ENCODE results near the gene CCL24. TPM values are rescaled to one million over a fixed set of nuclear protein-coding genes. Genes with fewer than 3 reads are reported as not detected.
"Not testable (repeated sequence)": the region's sequence is repeated elsewhere in the genome, so short reads cannot be mapped to it uniquely, and the experiment has no call there.

The CCL24 gene
- total and polyA plus RNA-seq, 10 of the 15 experiments (the other 5 are each of a cell fraction or from before 2014, with no cell fraction given), result not detected

DNA sequence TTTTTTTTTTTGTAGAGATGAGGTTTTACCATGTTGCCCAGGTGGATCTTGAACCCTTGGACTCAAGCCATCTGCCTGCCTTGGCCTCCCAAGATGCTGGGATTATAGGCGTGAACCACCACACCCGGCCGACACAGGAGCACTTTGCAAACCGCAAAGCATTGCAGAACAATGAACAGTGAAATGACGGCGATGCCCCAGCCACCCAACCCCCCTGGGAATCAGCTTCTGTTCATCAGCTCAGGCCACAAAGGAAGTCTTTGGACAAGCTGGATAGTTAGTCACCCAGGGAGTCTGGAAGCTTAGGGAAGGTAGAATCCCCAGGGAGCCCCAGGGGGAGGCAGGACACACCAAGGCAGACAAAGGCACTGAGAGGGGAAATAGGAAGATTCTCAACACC is 16.1 kb upstream of the CCL24 start:
- H3K27ac ChIP-seq (ENCODE audit: control insufficient read depth, insufficient read depth); H3K4me2 ChIP-seq (ENCODE audit: control insufficient read depth, insufficient read depth); H3K36me3 ChIP-seq (ENCODE audit: control insufficient read depth in 2 of 2, insufficient read depth in 2 of 2, low read length in 1 of 2); SMC1A ChIA-PET (ENCODE audit: uncharacterized antibody, unreplicated experiment); H3K9me3 ChIP-seq (replicated peaks; ENCODE audit: control insufficient read depth, insufficient read depth, low read length); H4K20me1 ChIP-seq (ENCODE audit: control insufficient read depth, insufficient read depth); intact Hi-C loops (cut with micrococcal nuclease; ENCODE audit: unreplicated experiment); POLR2A ChIA-PET; BruUV-seq (replicated peaks); CTCF ChIA-PET; H3K79me2 ChIP-seq (ENCODE audit: control insufficient read depth, insufficient read depth, low read length); H3K9ac ChIP-seq (ENCODE audit: control insufficient read depth, insufficient read depth, low read length); H3K27me3 ChIP-seq (replicated peaks in 1 of 2; ENCODE audit: control insufficient read depth in 2 of 2, insufficient read depth in 2 of 2, low read length in 1 of 2); DNase-seq (ENCODE audit: low read depth, low spot score); RAD21 ChIA-PET (ENCODE audit: unreplicated experiment); H3K4me3 ChIP-seq; in situ Hi-C loops (cut with MboI); H3K4me1 ChIP-seq (ENCODE audit: control insufficient read depth, insufficient read depth, low read length); H2AFZ ChIP-seq (ENCODE audit: control insufficient read depth, low read depth, low read length); FAIRE-seq: not testable (repeated sequence)
- TF ChIP-seq MEF2B (IDR thresholded peaks at IDR 0.05; ENCODE audit: partially characterized antibody, poor library complexity, severe bottlenecking), result peak; percentile 43
- TF ChIP-seq RUNX3 (IDR thresholded peaks at IDR 0.05; ENCODE audit: low read length), result 0 out of 2 replicates have a peak, but pooled peaks have one; percentile 20
- 7% methylated on average over 6 of the region's 6 CpGs for WGBS (ENCODE audit: insufficient coverage, insufficient replicate concordance, low lambda C conversion rate, missing lambda C conversion rate)
- peak; percentile 53 for ATAC-seq

- CTCF ChIA-PET, result no interaction called here
- H4K20me1 ChIP-seq (ENCODE audit: control insufficient read depth, insufficient read depth), result no peaks in the 10 kb centered on the region
- intact Hi-C loops (cut with micrococcal nuclease; ENCODE audit: unreplicated experiment) (no loop called here), in situ Hi-C loops (cut with MboI) (no loop called here)
- DNase-seq (ENCODE audit: low read depth, low spot score), result no peak
- H3K9me3 ChIP-seq (replicated peaks; ENCODE audit: control insufficient read depth, insufficient read depth, low read length), result no peaks in the 10 kb centered on the region
- no peaks in the 10 kb centered on the region for H3K79me2 ChIP-seq (ENCODE audit: control insufficient read depth, insufficient read depth, low read length)
- SMC1A ChIA-PET (ENCODE audit: uncharacterized antibody, unreplicated experiment), result no interaction called here
- H3K9ac ChIP-seq (ENCODE audit: control insufficient read depth, insufficient read depth, low read length), result no peak overlapping the region
- 19% methylated on average over 8 of the region's 9 CpGs for WGBS (ENCODE audit: insufficient coverage, insufficient replicate concordance, low lambda C conversion rate, missing lambda C conversion rate)
- no peaks in the 10 kb centered on the region for H3K4me1 ChIP-seq (ENCODE audit: control insufficient read depth, insufficient read depth, low read length)
- H3K4me2 ChIP-seq (ENCODE audit: control insufficient read depth, insufficient read depth), result no peak overlapping the region
- ATAC-seq, result no peak
- H3K36me3 ChIP-seq (ENCODE audit: control insufficient read depth in 2 of 2, insufficient read depth in 2 of 2, low read length in 1 of 2), result no peaks in the 10 kb centered on the region
- no peak overlapping the region for H3K4me3 ChIP-seq
- POLR2A ChIA-PET, result no interaction called here
- H3K27me3 ChIP-seq (replicated peaks in 1 of 2; ENCODE audit: control insufficient read depth in 2 of 2, insufficient read depth in 2 of 2, low read length in 1 of 2), result no peaks in the 10 kb centered on the region; a peak in 1 of 4 replicates
- BruUV-seq (replicated peaks), result no TSS peak
- RAD21 ChIA-PET (ENCODE audit: unreplicated experiment), result no interaction called here
- no peak overlapping the region for H2AFZ ChIP-seq (ENCODE audit: control insufficient read depth, low read depth, low read length)
- no peak overlapping the region for H3K27ac ChIP-seq (ENCODE audit: control insufficient read depth, insufficient read depth)
- no peak for FAIRE-seq
- TF ChIP-seq NR2C2 (IDR thresholded peaks at IDR 0.05; ENCODE audit: borderline replicate concordance, control insufficient read depth, insufficient read length, low read depth) (no peak), CHD2 (IDR thresholded peaks at IDR 0.05; ENCODE audit: borderline replicate concordance, low read depth, low read length) (no peak), KDM1A (IDR thresholded peaks at IDR 0.05; ENCODE audit: borderline replicate concordance) (no peak), SIN3A (IDR thresholded peaks at IDR 0.05; ENCODE audit: low read depth, low read length) (no peak), GATAD2B (conservative IDR thresholded peaks at IDR 0.05; ENCODE audit: low read depth) (no peak), USF1 (IDR thresholded peaks at IDR 0.05; ENCODE audit: borderline replicate concordance, extremely low read length, insufficient read depth, low read depth, low read length) (no peak), PAX8 (IDR thresholded peaks at IDR 0.05) (no peak), ATF2 (IDR thresholded peaks at IDR 0.05; ENCODE audit: low read length) (no peak), ZSCAN29 (IDR thresholded peaks at IDR 0.05) (no peak), ZNF274 (IDR thresholded peaks at IDR 0.05; ENCODE audit: insufficient read depth, insufficient read length) (no peak), RCOR1 (conservative IDR thresholded peaks at IDR 0.05; ENCODE audit: low read depth, low read length) (no peak), ZBED1 (IDR thresholded peaks at IDR 0.05; ENCODE audit: borderline replicate concordance) (no peak), PML (IDR thresholded peaks at IDR 0.05; ENCODE audit: low read length) (no peak), CHD1 (IDR thresholded peaks at IDR 0.05; ENCODE audit: low read depth, low read length) (no peak), NFIC (IDR thresholded peaks at IDR 0.05; ENCODE audit: low read depth, low read length) (no peak), CEBPB (IDR thresholded peaks at IDR 0.05; ENCODE audit: borderline replicate concordance in 1 of 2, low read depth in 2 of 2, low read length in 2 of 2) (no peak)
Observed at GRCh38 chr7:75823198-75823910, 9.7 kb upstream of the CCL24 start.

Measured in GM12878 (cell line).